Psoas muscle (tissue), 8 donors: Measurements from ENCODE around the gene HIP1. TPM values are rescaled to one million over a fixed set of nuclear protein-coding genes. Genes with fewer than 3 reads are reported as not detected.

ENCODE experiments used
- ATAC-seq, 4 donors: fragments of 200-7000 bp; cut with Tn5 transposase; one replicate each; pipeline ENCODE4 v1.9.1; 2020; ENCODE audit warnings: moderate library complexity in 3 of 4, mild to moderate bottlenecking in 2 of 4
- DNase-seq, 2 donors: peaks; one replicate each; pipeline ENCODE4 v3.0.0-alpha.2; 2020
- H3K27ac ChIP-seq: fragments of 200-600 bp; one replicate; pipeline ENCODE4 v1.8.0; 2022
- H3K27me3 ChIP-seq, 3 donors: fragments of 200-600 bp in 1 of 3; one replicate each; pipeline versions ENCODE4 v1.6.1 to v1.8.0; 2013 to 2022; ENCODE audit warnings: low read length in 2 of 3, mild to moderate bottlenecking in 2 of 3, moderate library complexity in 1 of 3; ENCODE audit not compliant: insufficient read depth in 3 of 3
- H3K36me3 ChIP-seq, 2 donors: fragments of 200-600 bp in 1 of 2; one replicate each; pipeline versions ENCODE4 v1.6.1 to v1.8.0; 2013 to 2022; ENCODE audit warnings: low read depth in 1 of 2, mild to moderate bottlenecking in 1 of 2, moderate library complexity in 1 of 2; ENCODE audit not compliant: insufficient read depth in 1 of 2
- H3K4me1 ChIP-seq: fragments of 200-600 bp; one replicate; pipeline ENCODE4 v1.8.0; 2022
- H3K4me3 ChIP-seq: fragments of 200-600 bp; one replicate; pipeline ENCODE4 v1.8.0; 2022; ENCODE audit warnings: mild to moderate bottlenecking
- H3K9me3 ChIP-seq: fragments of 200-600 bp; one replicate; pipeline ENCODE4 v1.8.0; 2022
- CTCF ChIP-seq: fragments of 200-600 bp; IDR thresholded peaks from one replicate; pipeline ENCODE4 v1.8.0; 2022; ENCODE audit warnings: antibody characterized with exemption
- whole genome bisulfite sequencing, 3 donors: extraction: QIAGEN DNeasy Blood & Tissue Kit; methylation state at CpG; one replicate each; pipeline versions ENCODE4 v1.1.6 to v1.1.7; 2013; 5-methylcytosine and 5-hydroxymethylcytosine counted together
- intact Hi-C, 2 donors: fragments of 100-400 bp; cut with DNase I; formaldehyde crosslinking; loops; one replicate each; pipeline versions ENCODE4 v1.11.0 to v1.14.2; 2022
- polyA plus RNA-seq, 3 donors: library from polyadenylated mRNA; stranded (reverse); fragments of 200-250 nt; gene quantifications; one replicate each; pipeline ENCODE4 v1.2.3, GENCODE V29; 2013
- total RNA-seq, 4 donors: library from RNA; stranded (reverse); fragmentation: NEBNext Ultra II Directional in 2 of 4; extraction: Animal tissue kit (Norgen Biotek cat#: 25700) in 2 of 4; gene quantifications; one replicate each; pipeline versions ENCODE4 v1.2.1 to v1.2.4, GENCODE V29; 2021 to 2023
- donor health status: healthy with polysubstance abuse.
- donor health status: DM: no; HTN: no; CAD: no; lungs with moderate emphysema.
- donor health status: Bipolar disorder and iron deficiency.
- donor health status: healthy.
- donor health status: DM: yes; HTN: yes; CAD: no.
- donor health status: DM: no; HTN: no; CAD: no.
- donor health status: DM: no; HTN: no; CAD: no.
- donor health status: DM: yes; HTN: yes; CAD: no.

Gene HIP1
- total and polyA plus RNA-seq, 7 donors: 2.5 to 11.9 (median 5.4) TPM

GRCh38 chr7:75738975-75739795 lies 444 bp upstream of the HIP1 start:
- no peaks in the 10 kb centered on the region for H3K36me3 ChIP-seq
- DNase-seq (peak; percentile 100), ATAC-seq (peak; percentile 98 to 99 (median 99))
- H3K4me3 ChIP-seq: peak overlapping the region; percentile 84
- TF ChIP-seq CTCF: no peak
- H3K27me3 ChIP-seq: no peaks in the 10 kb centered on the region
- peak overlapping the region; percentile 59 for H3K27ac ChIP-seq
- 0 to 1% (median 1%) methylated on average over 36 to 89 of the region's 89 CpGs for WGBS, 3 donors
- intact Hi-C loops: no loop called here
- H3K4me1 ChIP-seq: peaks cover 4% of the 10 kb centered on the region
- no peaks in the 10 kb centered on the region for H3K9me3 ChIP-seq

DNA sequence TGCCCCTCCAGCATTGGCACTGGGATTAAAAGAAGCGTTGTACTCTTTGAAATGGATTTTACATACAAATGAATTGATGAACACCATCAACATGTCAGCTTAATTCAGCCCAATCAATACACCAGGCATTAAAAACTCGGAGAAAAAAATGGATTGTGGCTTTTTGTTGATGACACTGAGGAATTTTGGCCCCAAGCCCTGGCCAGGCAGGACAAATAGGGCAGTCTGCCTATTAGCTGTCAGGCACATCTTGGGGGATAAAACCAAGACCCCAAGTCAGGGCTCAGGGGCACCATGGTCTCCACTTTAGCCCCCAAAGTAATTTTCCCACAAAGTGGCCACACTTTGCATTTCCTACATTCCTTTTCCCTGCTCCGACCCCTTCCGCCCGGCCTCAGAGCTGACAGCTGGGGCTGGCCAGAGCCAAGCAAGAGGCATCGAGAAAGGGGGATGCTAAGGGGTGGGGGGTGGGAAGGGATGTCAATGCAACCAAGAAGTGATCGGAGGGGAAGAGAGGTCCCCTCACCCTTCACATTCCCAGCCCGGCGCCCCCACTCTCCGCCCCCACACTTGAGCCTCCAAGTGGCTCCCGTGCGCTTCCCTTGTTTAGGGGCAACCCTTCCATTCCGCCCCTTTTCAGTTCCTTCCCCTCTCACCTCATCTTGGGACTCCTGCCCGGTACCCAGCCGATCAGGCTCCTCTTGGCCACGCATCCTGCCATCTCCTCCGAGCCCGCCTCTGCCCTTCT lies 711 bp downstream of the HIP1 start:
- intact Hi-C loops: no loop called here
- WGBS, 3 donors: 4 to 5% (median 4%) methylated on average over 17 to 18 of the region's 18 CpGs
- peak overlapping the region; percentile 59 for H3K27ac ChIP-seq
- peaks cover 4% of the 10 kb centered on the region for H3K4me1 ChIP-seq
- no peaks in the 10 kb centered on the region for H3K27me3 ChIP-seq
- peak overlapping the region; percentile 84 for H3K4me3 ChIP-seq
- ATAC-seq: peak in 1 of 4 donors; percentile 0
- DNase-seq: no peak
- H3K9me3 ChIP-seq: no peaks in the 10 kb centered on the region
- TF ChIP-seq CTCF: no peak
- no peaks in the 10 kb centered on the region for H3K36me3 ChIP-seq

GRCh38 chr7:75735581-75736350 lies 3.0 kb downstream of the HIP1 start:
- peaks cover 4% of the 10 kb centered on the region for H3K4me1 ChIP-seq
- intact Hi-C loops: no loop called here
- H3K4me3 ChIP-seq: no peak overlapping the region
- no peak for TF ChIP-seq CTCF
- no peak for DNase-seq
- no peaks in the 10 kb centered on the region for H3K9me3 ChIP-seq
- H3K27me3 ChIP-seq: no peaks in the 10 kb centered on the region
- 94 to 96% (median 94%) methylated on average over 9 of the region's 9 CpGs for WGBS, 3 donors
- no peak for ATAC-seq
- H3K27ac ChIP-seq: no peak overlapping the region
- no peaks in the 10 kb centered on the region for H3K36me3 ChIP-seq

- Histone ChIP-seq H3K36me3 (no peaks in the 10 kb centered on the region), H3K9me3 (no peaks in the 10 kb centered on the region), H3K4me3 (no peak overlapping the region), H3K27ac (no peak overlapping the region), H3K4me1 (peaks cover 4% of the 10 kb centered on the region), H3K27me3 (no peaks in the 10 kb centered on the region)
- intact Hi-C loops: no loop called here
- no peak for TF ChIP-seq CTCF
- WGBS, 3 donors: 81 to 82% (median 81%) methylated on average over 9 of the region's 9 CpGs
- ATAC-seq (no peak), DNase-seq (no peak)
Measured at GRCh38 chr7:75734586-75735458, 3.9 kb downstream of the HIP1 start.
